Keratinocyte (primary cell): ENCODE results near the gene TMED10. TPM values are rescaled to one million over a fixed set of nuclear protein-coding genes. Genes with fewer than 3 reads are reported as not detected.

Source experiments
- DNase-seq: peaks from one replicate; pipeline ENCODE4 v3.0.0-alpha.2; 2011; ENCODE audit warnings: low read depth, missing footprints, low spot score
- FAIRE-seq: peaks from 2 replicates; lab custom pipeline; 2011; peaks lifted over from hg19 to GRCh38; lab: Jason Lieb, UNC
- H2AFZ ChIP-seq: 2 replicates; pipeline ENCODE4 v1.6.0; 2012; ENCODE audit warnings: low read length, control low read depth, inconsistent platforms; ENCODE audit not compliant: control insufficient read depth
- H3K27ac ChIP-seq: 2 replicates; pipeline ENCODE4 v1.5.1; 2011; ENCODE audit warnings: low read length; ENCODE audit not compliant: control insufficient read depth, insufficient read depth
- H3K27me3 ChIP-seq: 3 replicates; pipeline ENCODE4 v1.6.0; 2011; ENCODE audit warnings: low read length; ENCODE audit not compliant: control insufficient read depth, insufficient read depth; ENCODE audit errors: extremely low read depth
- H3K36me3 ChIP-seq, 2 experiments: 2 replicates in 1 of 2; 3 replicates in 1 of 2; pipeline ENCODE4 v1.5.1; 2011; ENCODE audit warnings: low read length in 2 of 2, mild to moderate bottlenecking in 1 of 2; ENCODE audit not compliant: control insufficient read depth in 2 of 2, insufficient read depth in 2 of 2; ENCODE audit errors: extremely low read depth in 1 of 2
- H3K4me1 ChIP-seq: 3 replicates; pipeline ENCODE4 v1.5.1; 2011; ENCODE audit warnings: low read length; ENCODE audit not compliant: control insufficient read depth, insufficient read depth; ENCODE audit errors: extremely low read depth
- H3K4me2 ChIP-seq: 3 replicates; pipeline ENCODE4 v1.6.0; 2011; ENCODE audit warnings: low read depth, low read length; ENCODE audit not compliant: control insufficient read depth, insufficient read depth; ENCODE audit errors: extremely low read depth
- H3K4me3 ChIP-seq, 3 experiments: fragments of 200-600 bp in 1 of 3; sonication (generic) in 1 of 3; 2 replicates in 2 of 3; 3 replicates in 1 of 3; pipeline ENCODE4 v1.5.1; 2011 to 2016; ENCODE audit warnings: low read length in 3 of 3, mild to moderate bottlenecking in 3 of 3, control low read depth in 2 of 3, inconsistent platforms in 1 of 3, low read depth in 1 of 3, mixed read lengths in 1 of 3, mixed run types in 1 of 3, moderate library complexity in 1 of 3; ENCODE audit not compliant: control insufficient read depth in 2 of 3, insufficient read depth in 2 of 3; ENCODE audit errors: extremely low read depth in 1 of 3
- H3K79me2 ChIP-seq: 2 replicates; pipeline ENCODE4 v1.6.0; 2012; ENCODE audit warnings: low read length; ENCODE audit not compliant: control insufficient read depth, insufficient read depth
- H3K9ac ChIP-seq: 3 replicates; pipeline ENCODE4 v1.6.0; 2011; ENCODE audit warnings: low read length; ENCODE audit not compliant: control insufficient read depth, insufficient read depth; ENCODE audit errors: extremely low read depth
- H3K9me1 ChIP-seq: 3 replicates; pipeline ENCODE4 v1.6.0; 2011; ENCODE audit warnings: low read length; ENCODE audit not compliant: control insufficient read depth, insufficient read depth; ENCODE audit errors: extremely low read depth
- H3K9me3 ChIP-seq: 2 replicates; pipeline ENCODE4 v1.5.1; 2012; ENCODE audit warnings: low read depth, low read length; ENCODE audit not compliant: control insufficient read depth
- H4K20me1 ChIP-seq: 3 replicates; pipeline ENCODE4 v1.6.0; 2011; ENCODE audit warnings: low read length; ENCODE audit not compliant: control insufficient read depth, insufficient read depth; ENCODE audit errors: extremely low read depth
- EZH2 ChIP-seq: IDR thresholded peaks from one replicate; pipeline ENCODE4 v1.6.1; 2012; ENCODE audit warnings: inconsistent platforms, mild to moderate bottlenecking, low read length, moderate library complexity
- dilution Hi-C: fragments of 300-500 bp; cut with MboI; formaldehyde crosslinking; loops from one replicate; pipeline ENCODE4 v1.7.0; 2020; ENCODE audit warnings: low sequenced_read_pairs; ENCODE audit not compliant: extremely low pct_ligation_motif_present
- polyA plus RNA-seq, 5 experiments: library from polyadenylated mRNA; depleted of rRNA in 3 of 5; stranded (reverse) in 3 of 5; stranded (forward) in 1 of 5; unstranded in 1 of 5; fragments of >200 nt; gene quantifications; 1 replicate in 1 of 5; 2 replicates in 3 of 5; 3 replicates in 1 of 5; pipeline versions ENCODE4 v1.2.1 to v1.2.3, GENCODE V29; 2011 to 2012; ENCODE audit warnings: missing spikeins in 2 of 5, low read depth in 1 of 5, low replicate concordance in 1 of 5
- TF ChIP-seq, protein P1 (sequence below), 3 experiments: IDR thresholded peaks in 1 of 3; conservative IDR thresholded peaks in 1 of 3; optimal IDR thresholded peaks in 1 of 3; 2 replicates in 2 of 3; 3 replicates in 1 of 3; pipeline versions ENCODE3 to v1.5.1; 2011; ENCODE audit warnings: low read length in 3 of 3, mild to moderate bottlenecking in 3 of 3, moderate library complexity in 2 of 3, control low read depth in 1 of 3, inconsistent platforms in 1 of 3; ENCODE audit not compliant: insufficient read depth in 2 of 3; ENCODE audit errors: extremely low read depth in 1 of 3

The TMED10 gene
- polyA plus RNA-seq, 1 donor (not counting 4 experiments of a cell fraction or from before 2014, with no cell fraction given) = 428 TPM

DNA sequence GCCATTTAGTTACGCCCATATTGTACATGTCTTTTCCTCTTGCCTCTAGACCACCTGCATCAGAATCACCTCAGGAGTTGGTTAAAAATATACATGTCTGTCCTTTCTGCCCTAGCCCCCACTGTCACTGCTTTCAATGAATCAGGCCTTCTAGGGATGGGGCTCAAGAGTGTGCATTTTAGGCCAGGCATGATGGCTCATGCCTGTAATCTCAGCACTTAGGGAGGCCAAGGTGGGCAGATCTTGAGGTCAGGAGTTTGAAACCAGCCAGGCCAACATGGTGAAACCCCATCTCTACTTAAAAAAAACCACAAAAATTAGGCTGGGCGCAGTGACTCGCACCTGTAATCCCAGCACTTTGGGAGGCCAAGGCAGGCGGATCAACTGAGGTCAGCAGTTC lies 13.6 kb upstream of the TMED10 start:
- TF ChIP-seq, protein P1, sequence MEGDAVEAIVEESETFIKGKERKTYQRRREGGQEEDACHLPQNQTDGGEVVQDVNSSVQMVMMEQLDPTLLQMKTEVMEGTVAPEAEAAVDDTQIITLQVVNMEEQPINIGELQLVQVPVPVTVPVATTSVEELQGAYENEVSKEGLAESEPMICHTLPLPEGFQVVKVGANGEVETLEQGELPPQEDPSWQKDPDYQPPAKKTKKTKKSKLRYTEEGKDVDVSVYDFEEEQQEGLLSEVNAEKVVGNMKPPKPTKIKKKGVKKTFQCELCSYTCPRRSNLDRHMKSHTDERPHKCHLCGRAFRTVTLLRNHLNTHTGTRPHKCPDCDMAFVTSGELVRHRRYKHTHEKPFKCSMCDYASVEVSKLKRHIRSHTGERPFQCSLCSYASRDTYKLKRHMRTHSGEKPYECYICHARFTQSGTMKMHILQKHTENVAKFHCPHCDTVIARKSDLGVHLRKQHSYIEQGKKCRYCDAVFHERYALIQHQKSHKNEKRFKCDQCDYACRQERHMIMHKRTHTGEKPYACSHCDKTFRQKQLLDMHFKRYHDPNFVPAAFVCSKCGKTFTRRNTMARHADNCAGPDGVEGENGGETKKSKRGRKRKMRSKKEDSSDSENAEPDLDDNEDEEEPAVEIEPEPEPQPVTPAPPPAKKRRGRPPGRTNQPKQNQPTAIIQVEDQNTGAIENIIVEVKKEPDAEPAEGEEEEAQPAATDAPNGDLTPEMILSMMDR (optimal IDR thresholded peaks at IDR 0.05 in 1 of 3, IDR thresholded peaks at IDR 0.05 in 1 of 3, conservative IDR thresholded peaks at IDR 0.05 in 1 of 3; ENCODE audit: extremely low read depth in 1 of 3, insufficient read depth in 2 of 3, low read length in 3 of 3) = no peak
- TF ChIP-seq EZH2 = no peak
- Histone ChIP-seq H3K9me3 (no peaks in the 10 kb centered on the region), H2AFZ (no peak overlapping the region), H3K9ac (no peak overlapping the region), H4K20me1 (no peaks in the 10 kb centered on the region), H3K4me3 (no peak overlapping the region), H3K4me1 (no peaks in the 10 kb centered on the region), H3K27ac (no peak overlapping the region), H3K27me3 (no peaks in the 10 kb centered on the region), H3K79me2 (no peaks in the 10 kb centered on the region), H3K4me2 (no peak overlapping the region), H3K36me3 (no peaks in the 10 kb centered on the region), H3K9me1 (no peaks in the 10 kb centered on the region)
- FAIRE-seq (no peak), DNase-seq (no peak)
- dilution Hi-C loops = no loop called here

DNA sequence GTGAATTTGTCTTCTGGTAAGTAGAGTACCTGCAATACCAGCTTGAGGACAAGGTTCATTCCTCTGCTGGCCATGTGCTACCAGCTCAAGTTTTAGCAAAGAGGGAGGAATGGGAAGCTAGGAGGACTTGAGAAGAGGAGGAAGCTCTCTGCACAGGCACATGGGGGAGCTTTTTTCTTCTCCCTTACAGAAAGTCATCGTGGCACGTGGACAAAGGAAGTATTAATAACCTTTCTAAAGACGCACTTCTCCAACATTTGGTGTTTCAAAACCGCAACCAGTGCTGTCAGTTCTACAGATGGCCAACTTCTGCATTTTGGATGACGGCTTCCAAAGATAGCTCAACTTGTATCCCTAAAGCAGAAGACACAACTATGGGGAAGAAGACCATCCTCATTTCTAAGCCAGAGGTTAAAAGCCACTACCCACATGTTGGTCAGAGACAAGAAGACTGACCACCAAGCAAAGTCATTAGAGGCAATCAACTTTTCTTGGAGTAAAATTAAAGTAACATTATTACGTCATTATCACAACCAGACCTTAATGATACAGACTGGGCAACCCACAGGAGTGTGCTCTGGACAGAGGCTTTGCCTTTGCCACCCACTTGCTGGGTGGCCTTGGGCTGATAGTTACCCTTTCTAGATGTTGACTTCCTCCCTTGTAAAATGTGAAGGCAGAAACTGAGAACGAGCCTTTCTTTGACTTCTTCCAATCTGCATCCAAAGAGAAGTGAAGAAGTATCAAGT lies 12.3 kb upstream of the TMED10 start:
- H3K4me2 ChIP-seq = no peak overlapping the region
- DNase-seq (no peak), FAIRE-seq (no peak)
- no peak overlapping the region for H3K4me3 ChIP-seq
- H3K9me1 ChIP-seq = no peaks in the 10 kb centered on the region
- H3K36me3 ChIP-seq = no peaks in the 10 kb centered on the region
- no peak for TF ChIP-seq EZH2
- TF ChIP-seq, protein P1 (optimal IDR thresholded peaks at IDR 0.05 in 1 of 3, IDR thresholded peaks at IDR 0.05 in 1 of 3, conservative IDR thresholded peaks at IDR 0.05 in 1 of 3; ENCODE audit: extremely low read depth in 1 of 3, insufficient read depth in 2 of 3, low read length in 3 of 3) = no peak
- no peaks in the 10 kb centered on the region for H3K79me2 ChIP-seq
- no peaks in the 10 kb centered on the region for H3K9me3 ChIP-seq
- no peak overlapping the region for H2AFZ ChIP-seq
- no peak overlapping the region for H3K9ac ChIP-seq
- no peaks in the 10 kb centered on the region for H3K27me3 ChIP-seq
- no peaks in the 10 kb centered on the region for H4K20me1 ChIP-seq
- dilution Hi-C loops = no loop called here
- H3K4me1 ChIP-seq = peaks cover 7% of the 10 kb centered on the region
- no peak overlapping the region for H3K27ac ChIP-seq
